HUES48 (cell line): ENCODE measurements around the gene ITSN1.

Experiments used
- H3K27ac ChIP-seq: one replicate; pipeline ENCODE4 v1.7.0; 2013; ENCODE audit warnings: low read depth, low read length, inconsistent platforms
- H3K27me3 ChIP-seq: 2 replicates; pipeline ENCODE4 v1.6.1; 2013; ENCODE audit warnings: mild to moderate bottlenecking, low read length; ENCODE audit not compliant: control insufficient read depth, insufficient read depth
- H3K36me3 ChIP-seq: 2 replicates; pipeline ENCODE4 v1.6.1; 2013; ENCODE audit warnings: low read length; ENCODE audit not compliant: control insufficient read depth, insufficient read depth
- H3K4me1 ChIP-seq: 2 replicates; pipeline ENCODE4 v1.6.1; 2013; ENCODE audit warnings: mild to moderate bottlenecking, low read length; ENCODE audit not compliant: control insufficient read depth, insufficient read depth
- H3K4me3 ChIP-seq: 2 replicates; pipeline ENCODE4 v1.5.1; 2013; ENCODE audit warnings: mild to moderate bottlenecking, low read depth, low read length
- H3K9ac ChIP-seq: 2 replicates; pipeline ENCODE4 v1.6.1; 2013; ENCODE audit warnings: mild to moderate bottlenecking, low read depth, low read length, moderate library complexity
- H3K9me3 ChIP-seq: 2 replicates; pipeline ENCODE4 v1.6.1; 2013; ENCODE audit warnings: low read length; ENCODE audit not compliant: control insufficient read depth, insufficient read depth

ITSN1 gene

DNA sequence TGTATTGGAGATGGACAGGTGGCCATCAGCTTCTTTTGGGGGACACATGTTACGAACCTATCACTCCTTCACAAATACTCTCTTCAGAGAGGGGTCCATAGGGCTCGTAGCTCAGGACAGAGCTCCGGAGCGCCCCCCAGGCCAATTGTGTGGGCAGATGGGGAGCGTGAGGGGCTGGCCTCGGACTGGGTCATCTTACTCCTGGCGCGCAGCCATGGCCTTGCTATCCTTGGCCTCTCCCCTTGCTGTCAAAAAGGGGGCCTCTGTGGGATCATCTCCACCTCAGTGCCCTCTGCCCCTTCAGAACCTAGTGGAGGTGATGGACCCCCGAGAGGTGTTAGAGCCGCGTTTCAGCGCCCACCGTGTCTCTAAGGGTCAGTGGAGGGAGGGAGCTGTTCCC lies 238.3 kb downstream of the ITSN1 start:
- H3K27ac ChIP-seq: no peak overlapping the region
- no peak overlapping the region for H3K9ac ChIP-seq
- peaks cover 12% of the 10 kb centered on the region for H3K4me1 ChIP-seq
- no peaks in the 10 kb centered on the region for H3K27me3 ChIP-seq
- H3K9me3 ChIP-seq: no peaks in the 10 kb centered on the region
- no peak overlapping the region for H3K4me3 ChIP-seq
- H3K36me3 ChIP-seq: no peaks in the 10 kb centered on the region

DNA sequence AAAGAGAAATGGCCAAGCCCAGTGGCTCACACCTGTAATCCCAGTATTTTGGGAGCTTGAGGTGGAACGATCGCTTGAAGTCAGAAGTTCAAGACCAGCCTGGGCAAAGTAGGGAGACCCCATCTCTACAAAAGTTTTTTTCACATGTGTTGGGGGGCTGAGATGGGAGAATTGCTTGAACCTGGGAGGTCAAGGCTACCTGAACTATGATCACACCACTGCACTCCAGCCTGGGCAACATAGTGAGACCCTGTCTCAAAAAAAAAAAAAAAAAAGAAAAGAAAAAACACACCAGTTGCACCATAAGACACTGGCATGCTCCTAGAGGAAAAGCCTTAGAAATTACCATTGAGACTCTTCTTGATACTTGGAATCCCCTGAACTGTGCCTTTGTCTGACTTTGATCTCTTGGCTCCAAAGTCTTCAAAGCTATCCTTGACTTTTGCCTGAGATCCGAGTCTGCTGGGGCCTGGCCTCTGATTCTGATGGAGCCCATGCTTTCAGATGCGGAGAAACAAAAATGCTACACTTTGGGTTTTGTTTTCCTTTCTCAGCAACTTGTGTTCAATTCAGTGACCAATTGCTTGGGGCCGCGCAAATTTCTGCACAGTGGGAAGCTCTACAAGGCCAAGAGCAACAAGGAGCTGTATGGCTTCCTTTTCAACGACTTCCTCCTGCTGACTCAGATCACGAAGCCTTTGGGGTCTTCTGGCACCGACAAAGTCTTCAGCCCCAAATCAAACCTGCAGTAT lies 239.6 kb downstream of the ITSN1 start:
- Histone ChIP-seq H3K9ac (no peak overlapping the region), H3K36me3 (no peaks in the 10 kb centered on the region), H3K4me1 (peaks cover 12% of the 10 kb centered on the region), H3K27ac (no peak overlapping the region), H3K27me3 (no peaks in the 10 kb centered on the region), H3K4me3 (no peak overlapping the region), H3K9me3 (no peaks in the 10 kb centered on the region)

GRCh38 chr21:33883118-33883517 lies 240.8 kb downstream of the ITSN1 start:
- Histone ChIP-seq H3K4me1 (peaks cover 12% of the 10 kb centered on the region), H3K27me3 (no peaks in the 10 kb centered on the region), H3K27ac (no peak overlapping the region), H3K9me3 (no peaks in the 10 kb centered on the region), H3K36me3 (no peaks in the 10 kb centered on the region), H3K4me3 (no peak overlapping the region), H3K9ac (no peak overlapping the region)

GRCh38 chr21:33884376-33885171 lies 242.3 kb downstream of the ITSN1 start:
- no peak overlapping the region for H3K4me3 ChIP-seq
- no peak overlapping the region for H3K27ac ChIP-seq
- no peaks in the 10 kb centered on the region for H3K36me3 ChIP-seq
- H3K4me1 ChIP-seq: peaks cover 12% of the 10 kb centered on the region
- no peaks in the 10 kb centered on the region for H3K27me3 ChIP-seq
- no peaks in the 10 kb centered on the region for H3K9me3 ChIP-seq
- H3K9ac ChIP-seq: no peak overlapping the region

DNA sequence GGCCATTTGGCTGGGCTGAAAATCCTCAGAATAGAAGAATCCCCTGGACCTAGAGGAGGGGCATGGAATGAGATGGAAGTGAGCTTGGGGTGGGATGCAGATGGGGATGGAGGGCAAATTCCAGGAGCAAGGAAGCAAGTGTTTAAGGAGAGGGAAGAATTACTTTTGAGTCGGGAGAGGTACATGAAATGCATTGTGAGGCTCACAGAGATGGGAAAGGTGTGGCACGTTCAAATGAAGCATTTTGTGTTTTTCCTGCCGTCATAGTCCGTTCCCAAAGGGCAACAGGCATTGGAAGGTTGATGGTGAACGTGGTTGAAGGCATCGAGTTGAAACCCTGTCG lies 242.8 kb downstream of the ITSN1 start:
- Histone ChIP-seq H3K36me3 (no peaks in the 10 kb centered on the region), H3K4me3 (no peak overlapping the region), H3K4me1 (peaks cover 12% of the 10 kb centered on the region), H3K27me3 (no peaks in the 10 kb centered on the region), H3K27ac (no peak overlapping the region), H3K9ac (no peak overlapping the region), H3K9me3 (no peaks in the 10 kb centered on the region)

DNA sequence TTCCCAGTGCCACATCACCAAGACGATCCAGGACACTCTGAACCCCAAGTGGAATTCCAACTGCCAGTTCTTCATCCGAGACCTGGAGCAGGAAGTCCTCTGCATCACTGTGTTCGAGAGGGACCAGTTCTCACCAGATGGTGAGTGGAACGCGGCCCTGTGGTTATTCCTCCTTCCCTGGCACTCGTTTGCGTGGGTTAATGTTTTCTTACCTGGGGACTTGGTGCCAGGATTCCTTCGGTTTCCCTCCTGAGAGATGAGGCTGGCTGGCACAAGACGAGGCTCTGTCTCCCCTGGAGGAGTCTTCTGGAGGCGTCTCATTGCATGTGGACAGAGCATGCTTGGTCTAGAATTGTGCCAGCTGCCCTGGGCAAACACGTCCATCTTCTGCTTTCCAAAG lies 244.0 kb downstream of the ITSN1 start:
- peaks cover 12% of the 10 kb centered on the region for H3K4me1 ChIP-seq
- no peak overlapping the region for H3K9ac ChIP-seq
- H3K4me3 ChIP-seq: no peak overlapping the region
- H3K27me3 ChIP-seq: no peaks in the 10 kb centered on the region
- H3K36me3 ChIP-seq: no peaks in the 10 kb centered on the region
- no peak overlapping the region for H3K27ac ChIP-seq
- H3K9me3 ChIP-seq: no peaks in the 10 kb centered on the region

GRCh38 chr21:33890187-33890586 lies 247.9 kb downstream of the ITSN1 start:
- no peak overlapping the region for H3K9ac ChIP-seq
- no peak overlapping the region for H3K4me3 ChIP-seq
- H3K27ac ChIP-seq: no peak overlapping the region
- no peaks in the 10 kb centered on the region for H3K27me3 ChIP-seq
- peaks cover 16% of the 10 kb centered on the region for H3K4me1 ChIP-seq
- H3K9me3 ChIP-seq: no peaks in the 10 kb centered on the region
- H3K36me3 ChIP-seq: no peaks in the 10 kb centered on the region

DNA sequence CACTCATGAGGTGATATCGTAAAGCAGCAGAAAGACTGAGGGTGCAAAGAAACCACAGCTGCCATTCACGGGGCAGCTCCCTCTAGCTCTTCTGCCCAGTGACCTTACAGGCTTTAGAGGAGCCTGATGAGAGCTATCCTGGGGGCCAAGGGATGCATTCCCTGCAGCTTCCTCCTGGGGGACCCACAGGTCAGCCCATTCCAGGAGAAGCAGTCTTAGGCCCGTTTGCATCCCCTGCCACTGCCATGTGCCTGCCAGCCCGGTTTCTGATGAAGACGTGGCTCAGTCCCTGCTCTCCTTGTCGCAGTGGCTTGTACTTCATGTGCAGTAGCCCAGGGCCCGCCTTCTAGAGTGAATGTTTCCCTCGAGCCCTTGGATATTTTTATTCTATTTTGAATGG lies 250.6 kb downstream of the ITSN1 start:
- Histone ChIP-seq H3K9me3 (no peaks in the 10 kb centered on the region), H3K4me1 (peaks cover 17% of the 10 kb centered on the region), H3K36me3 (no peaks in the 10 kb centered on the region), H3K27ac (no peak overlapping the region), H3K9ac (no peak overlapping the region), H3K27me3 (no peaks in the 10 kb centered on the region), H3K4me3 (no peak overlapping the region)

DNA sequence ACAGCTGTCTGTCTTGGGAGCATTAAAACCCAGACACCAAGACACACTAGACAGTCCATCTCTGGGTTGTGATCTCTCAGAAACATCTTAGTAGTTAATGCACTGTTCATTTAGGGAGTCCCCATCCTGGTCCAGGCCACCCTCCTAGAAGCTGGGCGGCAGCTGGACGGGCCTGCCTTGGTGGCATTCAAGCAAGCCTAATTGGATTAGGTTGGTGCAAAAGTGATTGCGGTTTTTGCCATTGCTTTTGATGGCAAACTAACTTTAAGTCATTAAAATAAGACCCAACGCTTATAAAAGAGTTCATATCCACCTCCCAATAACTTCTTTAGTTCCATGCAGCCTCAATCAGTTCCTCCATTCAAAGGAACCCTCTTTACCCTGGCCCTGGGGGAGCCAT lies 251.6 kb downstream of the ITSN1 start:
- no peaks in the 10 kb centered on the region for H3K27me3 ChIP-seq
- no peak overlapping the region for H3K9ac ChIP-seq
- H3K27ac ChIP-seq: no peak overlapping the region
- no peaks in the 10 kb centered on the region for H3K36me3 ChIP-seq
- H3K4me3 ChIP-seq: no peak overlapping the region
- peaks cover 17% of the 10 kb centered on the region for H3K4me1 ChIP-seq
- H3K9me3 ChIP-seq: no peaks in the 10 kb centered on the region

DNA sequence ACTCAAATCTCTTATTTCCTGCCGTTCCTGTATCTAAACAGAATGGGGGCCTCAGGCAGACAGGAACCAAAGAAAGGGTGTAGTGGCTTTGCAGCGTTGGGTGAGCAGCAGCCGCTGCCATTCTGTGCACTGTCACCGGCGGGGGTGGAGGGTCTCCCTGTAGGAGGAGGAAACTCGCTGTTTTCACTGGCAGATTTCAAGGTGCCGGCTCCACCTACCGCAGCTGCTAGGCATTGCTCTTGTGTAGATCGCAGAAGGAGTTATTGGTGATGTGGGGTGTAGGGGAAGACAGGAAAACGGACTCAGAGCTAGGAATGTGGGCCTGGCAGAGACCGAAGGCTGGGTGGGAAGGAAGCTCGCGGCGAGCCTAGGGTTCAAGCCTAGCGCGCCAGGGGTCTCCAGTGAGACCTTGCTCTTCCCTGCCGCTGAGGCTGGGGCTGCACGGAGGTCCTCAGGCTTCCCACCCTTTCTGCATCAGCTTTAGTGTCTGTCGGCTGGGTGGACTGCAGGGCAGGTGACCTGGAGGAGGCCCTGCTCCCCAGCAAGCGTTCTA lies 252.5 kb downstream of the ITSN1 start:
- Histone ChIP-seq H3K36me3 (no peaks in the 10 kb centered on the region), H3K9ac (no peak overlapping the region), H3K4me3 (peak overlapping the region; percentile 44; the same call in 1 of the 2 replicates)

GRCh38 chr21:33895356-33895755 lies 253.1 kb downstream of the ITSN1 start:
- no peak overlapping the region for H3K9ac ChIP-seq
- no peaks in the 10 kb centered on the region for H3K36me3 ChIP-seq
- peaks cover 17% of the 10 kb centered on the region for H3K4me1 ChIP-seq
- H3K4me3 ChIP-seq: peak overlapping the region; percentile 44; the same call in 1 of the 2 replicates
- H3K27ac ChIP-seq: no peak overlapping the region
- H3K27me3 ChIP-seq: no peaks in the 10 kb centered on the region
- H3K9me3 ChIP-seq: no peaks in the 10 kb centered on the region

More for the DNA sequence above, 252.5 kb downstream of the ITSN1 start:
- Histone ChIP-seq H3K27me3 (no peaks in the 10 kb centered on the region), H3K9me3 (no peaks in the 10 kb centered on the region), H3K27ac (peak overlapping the region; percentile 21), H3K4me1 (peaks cover 17% of the 10 kb centered on the region)
